ENCODE results near the gene CHRM1. TPM values are rescaled to one million over a fixed set of nuclear protein-coding genes. Genes with fewer than 3 reads are reported as not detected.

Gene CHRM1
- total RNA-seq, 6 experiments from 2014 or later: not detected

GRCh38 chr11:62895501-62895900, 25.7 kb downstream of the CHRM1 start:
- intact Hi-C loops (cut with DNase I): no loop called here
- ATAC-seq: no peak

GRCh38 chr11:62892077-62892922, 28.9 kb downstream of the CHRM1 start:
- TF ChIP-seq CTCF (IDR thresholded peaks at IDR 0.05) (no peak), POLR2A (IDR thresholded peaks at IDR 0.05) (no peak)
- DNase-seq (no peak), ATAC-seq (no peak)
- WGBS (ENCODE audit: insufficient coverage, low coverage, low lambda C conversion rate, missing lambda C conversion rate): 92% methylated on average over 10 of the region's 10 CpGs
- Histone ChIP-seq H3K9me3 (no peaks in the 10 kb centered on the region), H3K4me1 (no peaks in the 10 kb centered on the region), H3K36me3 (peaks cover 9 to 21% (median 16%) of the 10 kb centered on the region in 4 donors), H3K4me3 (no peak overlapping the region), H3K27me3 (no peaks in the 10 kb centered on the region), H3K27ac (no peak overlapping the region)
- intact Hi-C loops (cut with DNase I): no loop called here

More at GRCh38 chr11:62895501-62895900, 25.7 kb downstream of the CHRM1 start:
- TF ChIP-seq CTCF (IDR thresholded peaks at IDR 0.05): no peak
- no peak for TF ChIP-seq POLR2A (IDR thresholded peaks at IDR 0.05)
- H3K4me3 ChIP-seq: no peak overlapping the region
- H3K27ac ChIP-seq: no peak overlapping the region
- H3K36me3 ChIP-seq: no peaks in the 10 kb centered on the region
- H3K9me3 ChIP-seq: no peaks in the 10 kb centered on the region
- no peaks in the 10 kb centered on the region for H3K27me3 ChIP-seq
- WGBS (ENCODE audit: insufficient coverage, low coverage, low lambda C conversion rate, missing lambda C conversion rate): 79% methylated on average over 4 of the region's 6 CpGs
- no peaks in the 10 kb centered on the region for H3K4me1 ChIP-seq
- no peak for DNase-seq

- intact Hi-C loops (cut with DNase I): no loop called here
- H3K4me1 ChIP-seq: no peaks in the 10 kb centered on the region
Measured at GRCh38 chr11:62889484-62890437, 31.4 kb downstream of the CHRM1 start.

More at GRCh38 chr11:62889484-62890437, 31.4 kb downstream of the CHRM1 start:
- 65% methylated on average over 6 of the region's 11 CpGs for WGBS (ENCODE audit: insufficient coverage, low coverage, low lambda C conversion rate, missing lambda C conversion rate)
- no peak for DNase-seq
- TF ChIP-seq CTCF (IDR thresholded peaks at IDR 0.05) (no peak), POLR2A (IDR thresholded peaks at IDR 0.05) (no peak)
- no peaks in the 10 kb centered on the region for H3K27me3 ChIP-seq
- H3K27ac ChIP-seq: no peak overlapping the region
- H3K9me3 ChIP-seq: no peaks in the 10 kb centered on the region
- peaks cover 9 to 46% (median 33%) of the 10 kb centered on the region in 4 donors for H3K36me3 ChIP-seq
- no peak overlapping the region for H3K4me3 ChIP-seq
- peak in 3 of 4 donors; percentile 51 to 59 (median 52) for ATAC-seq
